Endothelial cell of umbilical vein (primary cell): ENCODE data around the gene TTC3. TPM values are rescaled to one million over a fixed set of nuclear protein-coding genes. Genes with fewer than 3 reads are reported as not detected.
A peak's percentile ranks its signal among the peaks of the same experiment; 100 is the strongest.

Experiments
- BruUV-seq: library from RNA; stranded (reverse); fragments of 400-500 nt; replicated peaks from 2 replicates; lab custom pipeline; 2021; lab: Mats Ljungman, UMichigan
- CTCF ChIA-PET: fragments of 300-600, 350-600 bp; sonication (Branson Sonifier 250); formaldehyde crosslinking; loops from one replicate; lab custom pipeline; 2021; ENCODE audit warnings: antibody characterized with exemption, inconsistent platforms; lab: Charles Lee
- POLR2A ChIA-PET: fragments of 300-600, 350-600 bp; sonication (Branson Sonifier 250); formaldehyde crosslinking; loops from one replicate; lab custom pipeline; 2021; ENCODE audit warnings: antibody characterized with exemption, inconsistent platforms; lab: Charles Lee
- DNase-seq: peaks from one replicate; pipeline ENCODE4 v3.0.0-alpha.2; 2011; ENCODE audit warnings: low read depth, low spot score
- FAIRE-seq: peaks from 2 replicates; lab custom pipeline; 2011; peaks lifted over from hg19 to GRCh38; lab: Jason Lieb, UNC
- H2AFZ ChIP-seq: 2 replicates; pipeline ENCODE4 v1.6.0; 2012; ENCODE audit warnings: low read depth, low read length, control low read depth, inconsistent platforms
- H3K27ac ChIP-seq: 2 replicates; pipeline ENCODE4 v1.5.1; 2011; ENCODE audit warnings: low read depth, mild to moderate bottlenecking, control low read depth, low read length, moderate library complexity; ENCODE audit not compliant: insufficient read depth
- H3K27me3 ChIP-seq, 2 experiments: 2 replicates each; pipeline versions ENCODE4 v1.6.0 to v1.6.1; 2011; ENCODE audit warnings: low read length in 2 of 2, mixed read lengths in 1 of 2; ENCODE audit not compliant: control insufficient read depth in 2 of 2, insufficient read depth in 2 of 2
- H3K36me3 ChIP-seq, 2 experiments: 2 replicates in 1 of 2; 3 replicates in 1 of 2; pipeline ENCODE4 v1.5.1; 2011; ENCODE audit warnings: low read length in 2 of 2, mild to moderate bottlenecking in 1 of 2, moderate library complexity in 1 of 2; ENCODE audit not compliant: control insufficient read depth in 2 of 2, insufficient read depth in 2 of 2; ENCODE audit errors: extremely low read depth in 1 of 2
- H3K4me1 ChIP-seq: 3 replicates; pipeline ENCODE4 v1.5.1; 2011; ENCODE audit warnings: mild to moderate bottlenecking, low read length; ENCODE audit not compliant: control insufficient read depth, insufficient read depth; ENCODE audit errors: extremely low read depth
- H3K4me2 ChIP-seq: 2 replicates; pipeline ENCODE4 v1.6.1; 2011; ENCODE audit warnings: low read length, control low read depth, mixed read lengths; ENCODE audit not compliant: insufficient read depth
- H3K4me3 ChIP-seq, 3 experiments: fragments of 200-600 bp in 1 of 3; sonication (generic), shearing (Covaris generic) in 1 of 3; replicated peaks in 1 of 3; 2 replicates each; pipeline ENCODE4 v1.5.1; 2011 to 2016; ENCODE audit warnings: control low read depth in 3 of 3, low read length in 3 of 3, mild to moderate bottlenecking in 2 of 3, inconsistent platforms in 1 of 3, low read depth in 1 of 3, moderate library complexity in 1 of 3; ENCODE audit not compliant: insufficient read depth in 1 of 3
- H3K79me2 ChIP-seq: 2 replicates; pipeline ENCODE4 v1.6.0; 2012; ENCODE audit warnings: low read length, inconsistent platforms; ENCODE audit not compliant: control insufficient read depth, insufficient read depth
- H3K9ac ChIP-seq: replicated peaks from 2 replicates; pipeline ENCODE3; 2011; ENCODE audit warnings: low read length, control low read depth; ENCODE audit not compliant: insufficient read depth; ENCODE audit errors: extremely low read depth
- H3K9me1 ChIP-seq: replicated peaks from 3 replicates; pipeline ENCODE4 v1.6.0; 2011; ENCODE audit warnings: mild to moderate bottlenecking, low read length; ENCODE audit not compliant: control insufficient read depth, insufficient read depth; ENCODE audit errors: extremely low read depth
- H3K9me3 ChIP-seq: replicated peaks from 2 replicates; pipeline ENCODE4 v1.5.1; 2012; ENCODE audit warnings: low read length, inconsistent platforms; ENCODE audit not compliant: control insufficient read depth, insufficient read depth
- H4K20me1 ChIP-seq: replicated peaks from 2 replicates; pipeline ENCODE3; 2011; ENCODE audit warnings: mild to moderate bottlenecking, low read length; ENCODE audit not compliant: control insufficient read depth, insufficient read depth; ENCODE audit errors: extremely low read depth
- EZH2 ChIP-seq: IDR thresholded peaks from 2 replicates; pipeline ENCODE4 v1.6.1; 2012; ENCODE audit warnings: borderline replicate concordance, low read depth, mild to moderate bottlenecking, moderate library complexity, low read length, inconsistent platforms; ENCODE audit not compliant: severe bottlenecking
- FOS ChIP-seq: IDR thresholded peaks from 2 replicates; pipeline ENCODE4 v1.6.1; 2011; ENCODE audit warnings: mild to moderate bottlenecking, low read length, moderate library complexity, borderline replicate concordance; ENCODE audit not compliant: insufficient read depth
- GATA2 ChIP-seq: IDR thresholded peaks from 2 replicates; pipeline ENCODE4 v1.7.0; 2011; ENCODE audit warnings: low read depth, mild to moderate bottlenecking, moderate library complexity, mixed read lengths, low read length; ENCODE audit not compliant: insufficient read length, insufficient read depth
- JUN ChIP-seq: IDR thresholded peaks from 2 replicates; pipeline ENCODE4 v1.6.1; 2011; ENCODE audit warnings: borderline replicate concordance, low read depth; ENCODE audit not compliant: insufficient read length, insufficient read depth
- MYC ChIP-seq: IDR thresholded peaks from one replicate; pipeline ENCODE4 v1.6.1; 2011; ENCODE audit warnings: mild to moderate bottlenecking, low read depth, low read length
- POLR2A ChIP-seq: IDR thresholded peaks from 2 replicates; pipeline ENCODE4 v1.6.1; 2012; ENCODE audit warnings: low read depth, mild to moderate bottlenecking, control low read depth, low read length
- POLR2AphosphoS5 ChIP-seq: IDR thresholded peaks from 2 replicates; pipeline ENCODE4 v1.6.1; 2012; ENCODE audit warnings: low read depth, mild to moderate bottlenecking, control low read depth, low read length, moderate library complexity; ENCODE audit not compliant: insufficient read depth
- dilution Hi-C: fragments of 300-500 bp; cut with MboI; formaldehyde crosslinking; loops from one replicate; pipeline ENCODE4 v1.15.0; 2019; ENCODE audit warnings: low sequenced_read_pairs; ENCODE audit not compliant: extremely low pct_ligation_motif_present
- intact Hi-C: fragments of 100-400 bp; cut with micrococcal nuclease; formaldehyde crosslinking; loops from one replicate; pipeline ENCODE4 v1.10.0; 2022
- polyA plus RNA-seq, 4 experiments: library from polyadenylated mRNA; depleted of rRNA in 3 of 4; stranded (reverse) in 3 of 4; unstranded in 1 of 4; fragments of >200 nt; gene quantifications; 2 replicates each; pipeline versions ENCODE4 v1.2.1 to v1.2.3, GENCODE V29; 2011 to 2012; ENCODE audit warnings: missing spikeins in 1 of 4
- total RNA-seq: library from RNA; stranded (reverse); gene quantifications from 2 replicates; pipeline ENCODE4 v1.2.3, GENCODE V29; 2021
- TF ChIP-seq, protein P1 (sequence below): IDR thresholded peaks from 2 replicates; pipeline ENCODE4 v1.6.1; 2011; ENCODE audit not compliant: insufficient read depth, insufficient read length
- TF ChIP-seq, protein P2 (sequence below), 2 donors: IDR thresholded peaks; 1 replicate in 1 of 2; 2 replicates in 1 of 2; pipeline ENCODE4 v1.5.1; 2011; ENCODE audit warnings: low read length in 2 of 2, mild to moderate bottlenecking in 2 of 2, moderate library complexity in 2 of 2, control low read depth in 1 of 2, inconsistent platforms in 1 of 2, low read depth in 1 of 2; ENCODE audit not compliant: insufficient read depth in 1 of 2; ENCODE audit errors: extremely low read depth in 1 of 2

TTC3 gene
- total and polyA plus RNA-seq, 2 donors (not counting 3 experiments of a cell fraction or from before 2014, with no cell fraction given) = 26.2 to 113 TPM

DNA sequence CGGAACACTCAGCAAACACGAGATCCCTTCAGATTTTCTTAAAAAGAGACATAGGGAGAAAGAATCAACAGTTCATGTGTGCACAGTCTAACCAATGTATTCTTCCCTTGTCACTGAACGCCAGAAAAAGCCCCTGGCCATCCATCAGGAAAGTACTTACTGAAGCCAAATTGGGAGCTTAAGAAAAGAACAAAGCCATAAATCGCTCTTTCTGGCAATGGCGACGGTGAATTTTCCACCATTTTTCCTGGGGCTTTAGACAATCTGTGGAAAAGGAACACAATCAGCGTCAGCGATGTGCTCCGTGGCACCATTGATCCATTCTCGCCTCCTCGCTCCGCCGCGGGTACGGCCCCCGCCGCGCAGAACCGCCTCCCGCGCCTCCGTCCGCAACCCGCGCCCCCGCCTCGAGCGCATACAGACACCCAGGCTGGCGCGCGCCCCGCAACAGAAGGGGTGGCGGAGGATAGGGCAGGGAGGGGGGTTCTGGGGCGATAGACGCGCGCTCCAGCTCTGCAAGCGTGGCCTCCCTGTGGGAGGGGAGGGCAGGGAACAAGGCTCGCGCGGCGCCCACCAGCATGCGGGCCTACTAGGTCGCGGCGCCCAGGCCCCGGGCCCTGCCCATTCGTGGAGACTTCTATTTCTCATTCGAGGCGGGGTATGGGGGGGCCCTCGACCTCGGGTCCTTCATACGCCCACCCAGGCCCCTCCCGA lies 623 bp upstream of the TTC3 start:
- ChIA-PET CTCF (interaction anchor here (0.9 to 1.0 kb wide), 2 partner anchors 15 to 95 kb away, joined by 3 to 5 read pairs; no protein-coding TSS in a partner anchor), POLR2A (no interaction called here)
- Histone ChIP-seq H3K4me2 (peak overlapping the region; percentile 93), H3K9me1 (no peaks in the 10 kb centered on the region), H3K4me3 (peak overlapping the region; percentile 49 to 88 (median 60)), H3K36me3 (no peaks in the 10 kb centered on the region), H3K79me2 (peaks cover 37% of the 10 kb centered on the region), H2AFZ (peak overlapping the region; percentile 72), H3K4me1 (peaks cover 17% of the 10 kb centered on the region), H3K9ac (peak overlapping the region; percentile 98), H3K9me3 (no peaks in the 10 kb centered on the region), H3K27ac (peak overlapping the region; percentile 95), H4K20me1 (no peaks in the 10 kb centered on the region), H3K27me3 (no peaks in the 10 kb centered on the region)
- TSS peak; percentile 69 for BruUV-seq
- peak; percentile 66 for FAIRE-seq
- intact Hi-C loops (loop anchor here (5.0 kb wide), 2 partner anchors 60 to 80 kb away; no protein-coding TSS in a partner anchor), dilution Hi-C loops (no loop called here)
- TF ChIP-seq JUN (no peak), MYC (no peak), POLR2A (no peak), GATA2 (no peak), POLR2AphosphoS5 (no peak), EZH2 (no peak), FOS (no peak)
- TF ChIP-seq, protein P1, sequence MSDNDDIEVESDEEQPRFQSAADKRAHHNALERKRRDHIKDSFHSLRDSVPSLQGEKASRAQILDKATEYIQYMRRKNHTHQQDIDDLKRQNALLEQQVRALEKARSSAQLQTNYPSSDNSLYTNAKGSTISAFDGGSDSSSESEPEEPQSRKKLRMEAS = no peak
- TF ChIP-seq, protein P2, sequence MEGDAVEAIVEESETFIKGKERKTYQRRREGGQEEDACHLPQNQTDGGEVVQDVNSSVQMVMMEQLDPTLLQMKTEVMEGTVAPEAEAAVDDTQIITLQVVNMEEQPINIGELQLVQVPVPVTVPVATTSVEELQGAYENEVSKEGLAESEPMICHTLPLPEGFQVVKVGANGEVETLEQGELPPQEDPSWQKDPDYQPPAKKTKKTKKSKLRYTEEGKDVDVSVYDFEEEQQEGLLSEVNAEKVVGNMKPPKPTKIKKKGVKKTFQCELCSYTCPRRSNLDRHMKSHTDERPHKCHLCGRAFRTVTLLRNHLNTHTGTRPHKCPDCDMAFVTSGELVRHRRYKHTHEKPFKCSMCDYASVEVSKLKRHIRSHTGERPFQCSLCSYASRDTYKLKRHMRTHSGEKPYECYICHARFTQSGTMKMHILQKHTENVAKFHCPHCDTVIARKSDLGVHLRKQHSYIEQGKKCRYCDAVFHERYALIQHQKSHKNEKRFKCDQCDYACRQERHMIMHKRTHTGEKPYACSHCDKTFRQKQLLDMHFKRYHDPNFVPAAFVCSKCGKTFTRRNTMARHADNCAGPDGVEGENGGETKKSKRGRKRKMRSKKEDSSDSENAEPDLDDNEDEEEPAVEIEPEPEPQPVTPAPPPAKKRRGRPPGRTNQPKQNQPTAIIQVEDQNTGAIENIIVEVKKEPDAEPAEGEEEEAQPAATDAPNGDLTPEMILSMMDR (IDR thresholded peaks at IDR 0.05; ENCODE audit: extremely low read depth in 1 of 2, insufficient read depth in 1 of 2, low read depth in 1 of 2, low read length in 2 of 2) = no peak
- DNase-seq = no peak
